HG02763 (cell line): ENCODE results near the gene ELMO1.

ENCODE experiments used
- ATAC-seq: cut with Tn5 transposase; IDR thresholded peaks from one replicate; pipeline ENCODE4 v1.9.1; 2021; ENCODE audit warnings: mild to moderate bottlenecking, moderate library complexity; ENCODE audit not compliant: unreplicated experiment

ELMO1 gene

GRCh38 chr7:37433166-37433565 is 15.5 kb downstream of the ELMO1 start:
- ATAC-seq = no peak

- ATAC-seq = no peak
Observed at GRCh38 chr7:37432281-37432920, 16.3 kb downstream of the ELMO1 start.

- no peak for ATAC-seq
Observed at GRCh38 chr7:37431413-37431812, 17.3 kb downstream of the ELMO1 start.

GRCh38 chr7:37430640-37431039 is 18.0 kb downstream of the ELMO1 start:
- no peak for ATAC-seq

- ATAC-seq = no peak
Observed at GRCh38 chr7:37430171-37430570, 18.5 kb downstream of the ELMO1 start.

GRCh38 chr7:37429435-37429791 is 19.3 kb downstream of the ELMO1 start:
- ATAC-seq = no peak

GRCh38 chr7:37428681-37429434 is 19.8 kb downstream of the ELMO1 start:
- no peak for ATAC-seq

GRCh38 chr7:37427276-37427940 is 21.3 kb downstream of the ELMO1 start:
- no peak for ATAC-seq

GRCh38 chr7:37425498-37425897 is 23.2 kb downstream of the ELMO1 start:
- ATAC-seq = no peak

GRCh38 chr7:37424995-37425394 is 23.7 kb downstream of the ELMO1 start:
- no peak for ATAC-seq

GRCh38 chr7:37424521-37424920 is 24.1 kb downstream of the ELMO1 start:
- ATAC-seq = no peak

GRCh38 chr7:37421861-37422500 is 26.7 kb downstream of the ELMO1 start:
- ATAC-seq = no peak

- no peak for ATAC-seq
Observed at GRCh38 chr7:37420946-37421695, 27.5 kb downstream of the ELMO1 start.

- no peak for ATAC-seq
Observed at GRCh38 chr7:37419496-37419895, 29.2 kb downstream of the ELMO1 start.

GRCh38 chr7:37418381-37418780 is 30.3 kb downstream of the ELMO1 start:
- ATAC-seq = no peak

GRCh38 chr7:37417107-37417474 is 31.6 kb downstream of the ELMO1 start:
- ATAC-seq = no peak

- ATAC-seq = no peak
Observed at GRCh38 chr7:37416378-37417106, 32.1 kb downstream of the ELMO1 start.

GRCh38 chr7:37415629-37416028 is 33.0 kb downstream of the ELMO1 start:
- ATAC-seq = no peak

GRCh38 chr7:37414352-37414983 is 34.2 kb downstream of the ELMO1 start:
- no peak for ATAC-seq
